Astrocyte of the spinal cord (primary cell): ENCODE measurements around the gene MLPH.

ENCODE experiments used
- DNase-seq: peaks from one replicate; pipeline ENCODE4 v3.0.0; 2011; ENCODE audit warnings: low read depth, low spot score
- H3K4me3 ChIP-seq: 2 replicates; pipeline ENCODE4 v1.5.1; 2011; ENCODE audit warnings: low read depth, mild to moderate bottlenecking, low read length, moderate library complexity
- in situ Hi-C: cut with HindIII; loops from 2 replicates; pipeline ENCODE4 v1.10.0; 2017; ENCODE audit warnings: low sequenced_read_pairs
- TF ChIP-seq, protein P1 (sequence below): IDR thresholded peaks from 2 replicates; pipeline ENCODE4 v1.5.1; 2012; ENCODE audit warnings: low read depth, mild to moderate bottlenecking, low read length, inconsistent platforms

Gene MLPH

DNA sequence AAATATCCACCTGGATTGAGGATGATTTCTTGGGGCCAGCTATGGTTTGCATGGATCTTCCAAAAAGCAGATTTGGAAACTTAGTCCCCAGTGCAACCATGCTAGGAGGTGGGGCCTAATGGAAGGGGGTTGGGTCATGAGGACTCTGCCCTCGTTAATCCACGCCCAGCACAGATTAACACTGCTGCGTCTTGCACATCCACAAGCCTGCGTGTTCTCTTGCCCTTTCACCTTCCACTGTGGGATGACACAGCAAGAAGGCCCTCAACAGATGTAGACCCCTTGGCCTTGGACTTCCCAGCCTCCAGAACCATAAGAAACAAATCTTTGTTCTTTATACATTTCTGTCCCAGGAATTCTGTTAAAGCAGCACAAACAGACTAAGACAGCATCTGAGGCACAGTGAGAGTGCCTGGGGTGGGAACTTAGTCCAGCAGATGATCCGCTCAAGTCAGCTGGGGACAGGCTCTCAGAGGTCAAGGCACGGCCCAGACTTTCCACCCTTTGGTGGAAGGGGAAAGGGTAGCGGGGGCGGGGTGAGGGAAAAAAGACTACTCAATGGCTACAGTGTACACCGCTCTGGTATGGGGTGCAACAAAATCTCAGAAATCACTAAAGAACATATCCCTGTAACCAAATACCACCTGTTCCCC lies 101.1 kb downstream of the MLPH start:
- no peak for DNase-seq
- H3K4me3 ChIP-seq: no peak overlapping the region
- in situ Hi-C loops: no loop called here
- TF ChIP-seq, protein P1, sequence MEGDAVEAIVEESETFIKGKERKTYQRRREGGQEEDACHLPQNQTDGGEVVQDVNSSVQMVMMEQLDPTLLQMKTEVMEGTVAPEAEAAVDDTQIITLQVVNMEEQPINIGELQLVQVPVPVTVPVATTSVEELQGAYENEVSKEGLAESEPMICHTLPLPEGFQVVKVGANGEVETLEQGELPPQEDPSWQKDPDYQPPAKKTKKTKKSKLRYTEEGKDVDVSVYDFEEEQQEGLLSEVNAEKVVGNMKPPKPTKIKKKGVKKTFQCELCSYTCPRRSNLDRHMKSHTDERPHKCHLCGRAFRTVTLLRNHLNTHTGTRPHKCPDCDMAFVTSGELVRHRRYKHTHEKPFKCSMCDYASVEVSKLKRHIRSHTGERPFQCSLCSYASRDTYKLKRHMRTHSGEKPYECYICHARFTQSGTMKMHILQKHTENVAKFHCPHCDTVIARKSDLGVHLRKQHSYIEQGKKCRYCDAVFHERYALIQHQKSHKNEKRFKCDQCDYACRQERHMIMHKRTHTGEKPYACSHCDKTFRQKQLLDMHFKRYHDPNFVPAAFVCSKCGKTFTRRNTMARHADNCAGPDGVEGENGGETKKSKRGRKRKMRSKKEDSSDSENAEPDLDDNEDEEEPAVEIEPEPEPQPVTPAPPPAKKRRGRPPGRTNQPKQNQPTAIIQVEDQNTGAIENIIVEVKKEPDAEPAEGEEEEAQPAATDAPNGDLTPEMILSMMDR: no peak

DNA sequence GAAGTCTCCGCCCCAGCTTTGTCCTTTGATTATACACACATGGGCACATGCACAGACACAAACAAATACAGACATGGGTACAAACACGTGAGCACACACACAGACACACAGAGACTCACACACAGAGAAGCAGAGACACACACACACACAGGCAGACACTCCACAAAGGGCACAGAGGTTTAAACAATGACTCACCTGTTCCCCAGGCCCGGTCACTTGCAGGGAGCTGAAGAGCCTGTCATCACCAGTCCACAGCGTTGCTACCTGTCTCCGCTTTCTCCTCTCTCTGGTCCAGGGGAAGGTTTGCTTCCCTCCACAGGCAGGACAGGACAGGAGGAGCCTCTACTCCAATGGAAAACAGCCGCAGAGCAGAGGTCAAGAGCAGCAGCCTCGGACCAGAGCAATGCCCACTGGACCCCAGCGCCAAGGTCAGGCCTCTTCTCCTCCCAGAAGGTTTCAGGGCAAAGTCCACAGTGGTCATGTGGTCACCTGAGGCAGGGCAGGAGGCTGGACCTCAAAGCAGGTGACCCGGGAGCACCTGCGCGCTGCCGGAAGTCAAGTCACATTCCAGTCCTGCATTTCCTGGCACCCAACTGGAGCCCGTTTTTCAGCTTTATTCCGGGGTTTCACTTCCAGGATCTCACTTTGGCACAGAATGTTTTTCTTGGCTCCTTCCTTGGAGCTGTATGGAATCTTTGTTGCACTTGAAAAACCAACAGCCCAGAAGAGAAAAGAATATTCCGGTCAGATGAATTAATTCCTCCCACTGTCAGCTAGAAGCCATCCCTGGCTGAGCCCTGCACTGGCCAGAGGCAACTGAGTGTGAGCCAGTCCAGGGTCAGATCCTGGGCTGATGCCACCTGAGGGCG lies 103.5 kb downstream of the MLPH start, which contains the start of gene RAB17:
TSS of gene RAB17 (minus strand) at position 463 of the 869 bp plus-strand sequence. CDS start 4,580 bp downstream, outside the sequence.
- DNase-seq: peak; percentile 36
- TF ChIP-seq, protein P1: no peak
- H3K4me3 ChIP-seq: no peak within 1 kb of the TSS
- in situ Hi-C loops: no loop called here

DNA sequence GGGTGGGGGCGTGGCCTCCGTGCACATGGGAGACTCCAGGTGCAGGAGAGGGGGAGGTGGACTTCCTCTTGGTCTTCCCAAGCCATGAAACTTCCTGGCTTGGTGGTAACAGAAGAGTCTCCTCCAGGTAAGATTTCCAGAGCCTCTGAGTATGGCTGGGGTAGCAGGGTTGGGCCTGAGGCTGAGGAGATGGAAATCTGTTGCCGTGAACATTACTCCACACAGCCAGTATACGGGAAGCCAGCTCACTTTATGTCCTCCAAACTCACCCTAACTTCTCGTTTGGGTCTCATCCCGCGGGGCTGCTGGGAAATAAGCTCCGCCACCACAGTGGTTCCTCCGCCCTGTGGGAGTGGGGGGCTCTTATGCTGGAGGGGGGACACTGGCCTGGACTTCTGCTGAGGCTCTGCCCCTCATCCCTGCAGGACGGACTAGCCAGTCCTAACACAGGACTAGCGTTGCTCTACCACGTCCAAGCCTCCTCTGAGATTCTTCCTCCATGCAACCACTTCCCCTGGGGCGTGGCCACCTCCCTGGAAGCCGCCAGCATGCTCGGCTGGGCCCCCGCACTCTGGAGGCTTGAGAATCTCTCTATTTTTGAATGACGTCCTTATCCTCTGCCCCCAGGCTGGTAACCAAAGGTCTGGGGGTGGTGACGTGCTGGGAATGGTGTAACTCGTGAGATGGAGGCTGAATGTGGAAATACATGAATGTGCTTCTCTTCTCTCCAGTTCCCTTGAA lies 104.3 kb downstream of the MLPH start:
- in situ Hi-C loops: no loop called here
- no peak overlapping the region for H3K4me3 ChIP-seq
- DNase-seq: no peak
- TF ChIP-seq, protein P1: no peak

DNA sequence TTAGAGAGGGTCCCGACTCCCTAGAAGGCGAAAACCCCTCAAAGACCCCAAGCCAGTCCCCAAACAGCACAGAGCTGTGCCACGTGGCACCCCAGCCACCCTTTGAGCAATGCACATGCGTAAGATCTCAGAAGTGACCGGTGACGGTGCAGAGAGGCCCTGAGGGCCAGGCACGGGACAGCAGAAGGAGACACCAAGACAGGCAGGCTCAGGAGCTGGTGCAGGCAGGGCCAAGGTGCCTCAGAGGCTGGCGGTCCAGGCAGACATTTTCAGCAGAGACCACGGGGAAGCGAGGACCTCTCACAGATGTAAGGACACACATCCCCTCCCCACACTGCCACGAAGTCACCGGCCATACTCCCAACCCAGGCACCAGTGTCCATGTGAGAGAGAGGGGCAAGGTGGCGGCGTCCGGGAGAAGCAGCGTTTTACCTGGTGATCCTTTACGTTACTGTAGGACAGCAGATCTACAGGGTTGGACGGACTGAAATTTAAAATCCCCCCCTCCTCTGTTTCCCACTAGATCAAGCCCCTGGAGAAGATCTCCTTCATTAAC lies 105.5 kb downstream of the MLPH start:
- in situ Hi-C loops: no loop called here
- DNase-seq: no peak
- TF ChIP-seq, protein P1: no peak
- no peak overlapping the region for H3K4me3 ChIP-seq

DNA sequence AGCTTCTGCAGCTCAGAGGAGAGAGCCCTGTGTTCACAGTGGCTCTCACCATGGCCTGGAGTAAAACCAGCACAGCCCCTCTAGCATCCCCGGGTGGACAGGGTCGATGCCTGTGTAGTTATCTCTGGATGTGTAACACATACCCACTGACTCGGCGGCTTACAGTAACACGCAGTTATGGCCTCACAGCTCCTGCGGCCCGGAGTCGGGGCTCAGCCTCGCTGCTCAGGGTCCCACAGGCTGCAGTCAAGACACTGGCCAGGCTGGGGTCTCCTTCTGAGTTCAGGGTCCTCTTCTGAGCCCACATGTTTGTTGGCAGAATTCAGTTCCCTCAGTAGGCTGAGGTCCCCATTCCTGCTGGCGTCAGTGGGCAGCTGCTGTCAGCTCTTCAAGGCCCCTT lies 106.0 kb downstream of the MLPH start:
- TF ChIP-seq, protein P1: no peak
- in situ Hi-C loops: no loop called here
- no peak overlapping the region for H3K4me3 ChIP-seq
- no peak for DNase-seq
